Measurements from ENCODE around the gene C1QTNF12. TPM values are rescaled to one million over a fixed set of nuclear protein-coding genes. Genes with fewer than 3 reads are reported as not detected.

C1QTNF12 gene
- total RNA-seq, 1 experiment from 2014 or later, result 4.4 TPM

DNA sequence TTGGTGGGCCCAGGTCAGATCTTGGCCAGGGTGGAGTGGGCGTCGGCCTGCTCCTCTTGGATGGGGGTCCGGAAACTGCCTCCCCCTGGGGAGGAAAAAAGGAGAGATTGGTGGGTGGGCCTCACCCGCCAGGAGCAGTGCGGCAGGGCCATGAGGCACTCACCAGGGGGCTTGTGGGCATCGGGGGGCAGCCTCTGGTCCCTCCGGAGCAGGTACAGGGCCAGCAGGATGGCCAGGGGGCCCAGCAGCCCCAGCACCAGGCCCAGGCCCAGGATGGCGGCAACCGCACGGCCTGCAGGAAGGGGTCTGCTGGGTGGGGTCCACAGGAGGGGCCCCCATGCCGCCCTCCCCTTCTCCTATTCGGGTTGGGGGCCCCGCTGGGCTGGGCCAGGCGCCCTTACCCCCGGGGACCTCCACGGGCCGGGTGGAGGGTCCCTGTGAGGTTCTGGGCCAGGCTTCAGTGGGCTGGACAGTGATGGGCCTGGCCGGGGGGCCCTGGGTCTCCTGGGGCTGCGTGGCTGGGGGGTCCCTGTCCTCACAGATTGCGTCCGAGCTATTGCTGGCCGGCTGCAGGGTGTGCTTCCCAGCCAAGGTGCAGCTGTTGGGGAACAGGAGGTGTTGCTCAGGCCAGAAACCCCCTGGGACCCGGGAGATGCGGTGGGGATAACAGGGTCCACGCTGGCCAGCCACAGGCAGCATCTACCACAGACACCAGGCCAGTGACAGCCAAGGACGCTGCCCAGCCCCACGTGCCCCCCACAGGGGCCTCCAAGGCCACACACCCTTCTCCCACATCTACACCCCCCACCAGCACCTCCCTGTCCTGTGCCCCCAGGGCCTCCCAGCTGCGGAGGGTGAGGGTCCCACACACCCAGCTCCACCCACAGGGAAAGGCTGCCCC, 34.7 kb downstream of the C1QTNF12 start:
- no CpG with 5 or more reads among the region's 28 CpGs for WGBS (ENCODE audit: extremely low coverage, insufficient read length, low lambda C conversion rate)
- no peak overlapping the region for H3K4me3 Mint-ChIP-seq

More for the DNA sequence above, 34.7 kb downstream of the C1QTNF12 start:
- Histone ChIP-seq H2BK20ac (ENCODE audit: low read depth, low read length, poor library complexity, severe bottlenecking) (no peak overlapping the region), H3K23me2 (ENCODE audit: insufficient read length, low read depth, low read length, poor library complexity, severe bottlenecking) (no peaks in the 10 kb centered on the region), H2BK12ac (ENCODE audit: insufficient read length, low read depth, low read length) (no peak overlapping the region), H3K27me3 (ENCODE audit: insufficient read depth, low read length) (no peaks in the 10 kb centered on the region), H3K4me2 (ENCODE audit: insufficient read depth, insufficient read length, low read length) (no peak overlapping the region), H3T11ph (ENCODE audit: low read length) (no peak overlapping the region), H2BK120ac (ENCODE audit: low read depth, low read length, poor library complexity, severe bottlenecking) (no peak overlapping the region), H4K5ac (ENCODE audit: insufficient read length, low read depth, low read length) (no peak overlapping the region), H4K8ac (replicated peaks; ENCODE audit: insufficient read length, low read depth, low read length) (no peak overlapping the region), H3K14ac (ENCODE audit: insufficient read depth, low read length) (no peak overlapping the region; the same call in 1 of the 2 replicates), H3K23ac (ENCODE audit: insufficient read length, low read depth, low read length) (no peak overlapping the region), H3K9ac (ENCODE audit: extremely low read depth, insufficient read length, low read length) (no peak overlapping the region), H3K18ac (ENCODE audit: insufficient read length, low read depth, low read length) (no peak overlapping the region), H2AFZ (ENCODE audit: low read length) (no peak overlapping the region), H3K4ac (ENCODE audit: low read depth, low read length) (no peak overlapping the region), H4K91ac (ENCODE audit: insufficient read length, low read depth, low read length) (no peak overlapping the region), H3K9me3 (ENCODE audit: control insufficient read depth, low read depth, low read length) (no peaks in the 10 kb centered on the region), H3K4me1 (ENCODE audit: insufficient read depth, low read length) (no peaks in the 10 kb centered on the region), H3K56ac (ENCODE audit: insufficient read length, low read depth, low read length) (no peak overlapping the region), H3K79me2 (ENCODE audit: insufficient read depth, low read length) (no peaks in the 10 kb centered on the region), H2BK15ac (ENCODE audit: low read depth, low read length) (no peak overlapping the region; the same call in 1 of the 2 replicates), H2BK5ac (ENCODE audit: insufficient read length, low read length) (no peak overlapping the region), H4K20me1 (ENCODE audit: control insufficient read depth, insufficient read depth, insufficient read length) (no peaks in the 10 kb centered on the region), H2AK5ac (ENCODE audit: insufficient read length, low read length) (no peak overlapping the region), H3K27ac (ENCODE audit: insufficient read length, low read depth, low read length) (no peak overlapping the region), H3K79me1 (ENCODE audit: insufficient read depth, low read depth, low read length, poor library complexity, severe bottlenecking) (no peaks in the 10 kb centered on the region)
- no peak for TF ChIP-seq CTCF (conservative IDR thresholded peaks at IDR 0.05)
- Mint-ChIP-seq H3K4me1 (peaks cover 2 to 5% of the 10 kb centered on the region in 2 experiments; a peak in 2 of 4 replicates), H3K27me3 (ENCODE audit: low read depth) (peaks cover 5% of the 10 kb centered on the region), H3K36me3 (ENCODE audit: insufficient read depth in 1 of 3, low read depth in 3 of 3) (peaks cover 3 to 5% (median 5%) of the 10 kb centered on the region in 3 experiments; a peak in 5 of 7 replicates), H3K9me3 (no peaks in the 10 kb centered on the region), H3K27ac (no peak overlapping the region; a peak in 1 of 7 replicates)
- DNase-seq, result no peak
